DMS79 treated with DMSO at 0.1 percent for 48 hours (cell line): ENCODE results near the gene CSNK1A1.
A peak's percentile ranks its signal among the peaks of the same experiment; 100 is the strongest.
"Not testable (repeated sequence)": the region's sequence is repeated elsewhere in the genome, so short reads cannot be mapped to it uniquely, and the experiment has no call there.

Experiments
- DNase-seq: peaks from one replicate; lab custom pipeline; 2025; lab: John Stamatoyannopoulos, UW

CSNK1A1 gene

DNA sequence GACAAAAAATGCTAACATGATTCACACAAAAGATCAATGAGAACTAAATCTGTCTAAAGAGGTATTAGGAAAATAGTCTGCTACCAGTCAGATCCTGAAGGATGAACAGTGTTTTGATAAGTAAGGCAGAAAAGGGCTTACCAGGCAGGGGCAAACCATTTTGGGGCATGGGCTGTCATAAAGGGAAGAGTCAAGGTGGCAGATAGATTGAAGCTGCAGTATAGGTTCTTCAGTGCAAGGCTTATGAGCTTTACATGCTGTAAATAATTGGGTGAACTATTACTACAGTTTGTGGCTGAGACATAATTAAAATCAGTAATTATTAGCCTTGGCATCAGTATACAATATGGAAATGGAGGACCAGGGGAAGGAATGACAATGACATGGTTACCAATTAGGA is 21.8 kb downstream of the CSNK1A1 start:
- no peak for DNase-seq

DNA sequence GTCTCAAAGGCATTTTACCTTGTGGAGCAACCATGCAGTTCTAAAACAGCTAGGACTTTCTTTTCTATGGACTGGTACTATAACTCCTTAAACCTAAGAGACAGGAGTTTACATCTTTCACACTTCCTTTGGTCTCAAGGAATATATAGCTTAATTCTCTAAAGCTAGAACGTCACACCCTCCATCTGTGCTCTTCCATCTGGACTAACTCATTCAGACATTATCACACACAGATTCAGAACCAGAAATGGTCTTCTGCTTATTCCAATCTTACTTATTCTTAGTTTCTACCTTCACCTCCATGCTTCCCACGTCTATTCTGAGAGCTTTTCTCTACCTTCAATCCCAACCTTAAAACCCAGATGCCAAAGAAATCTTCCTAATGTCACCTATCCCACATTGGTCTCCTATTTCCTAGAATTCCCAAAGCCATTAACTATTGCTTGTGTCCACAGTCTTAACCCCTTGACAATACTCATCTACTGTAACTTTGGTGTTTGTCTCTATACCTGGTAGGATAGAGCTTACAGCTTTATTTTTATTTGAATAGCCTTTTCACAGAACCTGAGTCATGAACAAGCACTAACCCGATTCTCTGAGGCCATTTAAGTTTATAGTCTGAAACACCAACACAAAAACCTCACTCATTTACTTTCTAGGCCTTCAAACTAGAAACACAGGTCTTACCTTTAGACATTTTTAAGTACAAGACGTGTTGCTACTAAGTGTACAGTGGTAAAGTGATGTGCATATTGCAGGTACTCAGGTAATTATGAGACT is 22.8 kb downstream of the CSNK1A1 start:
- DNase-seq: no peak

- DNase-seq: no peak
These were observed 24.2 kb downstream of the CSNK1A1 start for GRCh38 chr5:149526845-149527590.

GRCh38 chr5:149521739-149522685 is 29.2 kb downstream of the CSNK1A1 start:
- no peak for DNase-seq

DNA sequence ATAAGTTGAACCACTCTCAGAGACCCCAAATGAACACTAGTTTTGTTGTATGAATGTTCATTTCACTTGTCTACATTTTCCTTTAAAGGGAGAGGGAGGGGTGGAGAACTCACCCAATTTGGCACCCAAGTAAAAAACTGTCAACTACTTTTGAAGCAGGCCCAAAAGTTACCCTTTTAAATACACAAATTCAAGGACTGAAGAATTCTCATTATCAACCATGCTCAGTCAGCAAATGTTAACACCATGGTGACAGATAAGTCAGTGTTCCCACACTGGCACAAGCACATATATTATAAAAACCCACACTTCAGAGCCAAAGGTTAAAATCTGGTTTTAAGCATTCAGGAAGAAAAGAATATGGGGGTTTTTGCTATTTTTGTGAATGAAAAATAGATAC is 31.6 kb downstream of the CSNK1A1 start:
- DNase-seq: no peak

DNA sequence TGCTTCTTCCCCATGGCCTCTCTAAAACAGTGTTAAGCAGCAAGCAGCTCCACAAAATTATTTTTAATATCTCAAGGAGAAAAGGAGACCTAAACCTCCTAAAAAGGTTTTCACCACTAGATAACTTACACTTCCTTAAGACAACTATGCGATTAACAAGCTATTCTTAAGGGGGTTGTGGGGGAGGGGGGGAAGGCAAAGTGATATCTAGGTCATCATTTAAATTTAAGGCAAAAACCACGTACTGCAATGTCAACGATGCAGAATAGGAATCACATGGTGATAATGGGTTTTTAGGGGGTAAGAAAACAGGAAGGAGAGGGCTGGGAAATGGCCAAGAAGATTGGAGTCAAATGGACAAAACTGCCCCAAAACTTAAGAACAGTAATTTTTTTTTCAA is 32.6 kb downstream of the CSNK1A1 start:
- DNase-seq: no peak

GRCh38 chr5:149517461-149518122 is 33.6 kb downstream of the CSNK1A1 start:
- DNase-seq: no peak

DNA sequence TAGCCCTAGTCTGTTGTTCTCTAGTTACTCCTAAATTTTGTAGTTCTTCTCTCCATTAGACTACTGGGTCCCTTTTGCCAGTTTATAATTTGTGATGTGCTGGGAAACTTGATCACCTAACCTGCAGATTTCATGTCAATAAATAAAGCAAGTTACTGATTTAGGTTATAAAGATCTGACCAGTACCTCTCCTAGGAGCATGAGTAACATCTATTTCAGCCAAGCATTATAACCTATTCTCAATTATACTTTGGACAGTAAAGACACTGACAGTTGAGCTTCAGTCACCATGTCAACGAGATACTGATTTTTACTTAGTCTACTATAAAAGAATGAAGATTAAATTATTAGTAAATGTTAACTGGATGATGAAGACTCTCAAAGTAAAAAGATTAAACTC is 36.7 kb downstream of the CSNK1A1 start:
- no peak for DNase-seq

GRCh38 chr5:149513372-149513947 is 37.8 kb downstream of the CSNK1A1 start:
- not testable (repeated sequence) for DNase-seq

DNA sequence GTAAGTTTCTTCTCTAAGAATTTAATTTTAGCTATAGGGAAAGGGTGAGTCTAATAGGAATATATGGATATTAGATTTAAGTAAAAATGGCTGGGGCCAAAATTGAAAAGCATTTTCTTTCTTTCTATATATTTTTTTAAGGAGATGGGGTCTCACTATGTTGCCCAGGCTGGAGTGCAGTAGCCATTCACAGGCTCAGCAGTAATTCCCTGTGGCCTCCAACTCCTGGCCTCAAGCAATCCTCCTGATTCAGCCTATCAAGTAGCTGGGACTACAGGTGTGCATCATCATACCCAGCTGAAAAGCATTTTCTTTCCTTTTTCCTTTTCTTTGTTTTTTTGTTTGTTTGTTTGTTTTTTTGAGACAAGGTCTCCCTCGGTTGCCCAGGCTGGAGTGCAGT is 41.1 kb downstream of the CSNK1A1 start:
- DNase-seq: no peak

GRCh38 chr5:149504677-149505076 is 46.6 kb downstream of the CSNK1A1 start:
- no peak for DNase-seq

DNA sequence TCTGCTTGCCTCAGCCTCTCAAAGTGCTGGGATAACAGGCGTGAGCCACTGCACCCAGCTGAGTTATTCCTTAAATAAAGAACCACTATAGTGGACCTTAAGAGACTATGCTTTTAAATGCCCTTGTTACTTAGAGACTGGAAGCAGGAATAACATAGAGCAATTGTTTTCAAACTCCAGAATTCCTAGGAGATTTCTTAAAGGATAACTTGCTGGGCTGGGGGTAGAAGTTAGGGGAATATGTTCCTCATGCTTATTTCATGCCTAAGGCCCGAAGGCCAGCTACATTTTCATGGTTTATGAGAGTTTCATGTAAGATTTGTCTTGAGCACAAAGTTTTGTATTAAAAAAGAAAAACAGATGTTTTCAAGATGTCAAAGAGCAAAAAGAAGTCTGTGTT is 48.2 kb downstream of the CSNK1A1 start:
- no peak for DNase-seq

DNA sequence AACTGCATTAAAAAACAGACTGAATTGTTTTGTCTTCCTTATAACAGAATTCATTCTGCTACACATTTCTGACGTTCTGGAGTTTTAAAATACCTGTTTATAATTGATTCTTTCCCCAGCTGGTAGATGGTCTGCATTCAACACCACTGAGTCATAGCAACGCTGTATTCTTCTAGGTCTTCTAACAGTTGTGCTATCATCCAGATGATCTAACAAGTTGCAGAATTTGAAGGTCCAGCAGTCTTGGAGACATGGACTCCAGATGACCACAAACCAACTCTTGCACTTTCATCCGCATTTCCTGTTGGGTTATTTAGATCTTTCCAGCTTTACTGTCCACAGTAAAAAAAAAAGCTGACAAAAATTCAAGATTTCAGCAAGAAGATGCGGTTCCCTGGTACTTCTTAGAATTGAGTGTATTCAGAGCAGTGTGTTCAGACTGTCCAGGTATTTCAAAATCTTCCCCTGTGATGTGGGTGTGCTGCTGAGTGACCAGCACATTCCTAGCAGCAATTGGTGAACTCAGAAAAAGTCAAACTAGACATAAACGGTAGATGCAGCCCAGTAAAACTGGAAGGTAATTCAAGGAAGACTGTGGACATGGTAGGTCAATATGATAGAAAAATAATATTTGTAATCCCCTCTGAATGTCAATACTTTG is 50.2 kb downstream of the CSNK1A1 start:
- DNase-seq: no peak

DNA sequence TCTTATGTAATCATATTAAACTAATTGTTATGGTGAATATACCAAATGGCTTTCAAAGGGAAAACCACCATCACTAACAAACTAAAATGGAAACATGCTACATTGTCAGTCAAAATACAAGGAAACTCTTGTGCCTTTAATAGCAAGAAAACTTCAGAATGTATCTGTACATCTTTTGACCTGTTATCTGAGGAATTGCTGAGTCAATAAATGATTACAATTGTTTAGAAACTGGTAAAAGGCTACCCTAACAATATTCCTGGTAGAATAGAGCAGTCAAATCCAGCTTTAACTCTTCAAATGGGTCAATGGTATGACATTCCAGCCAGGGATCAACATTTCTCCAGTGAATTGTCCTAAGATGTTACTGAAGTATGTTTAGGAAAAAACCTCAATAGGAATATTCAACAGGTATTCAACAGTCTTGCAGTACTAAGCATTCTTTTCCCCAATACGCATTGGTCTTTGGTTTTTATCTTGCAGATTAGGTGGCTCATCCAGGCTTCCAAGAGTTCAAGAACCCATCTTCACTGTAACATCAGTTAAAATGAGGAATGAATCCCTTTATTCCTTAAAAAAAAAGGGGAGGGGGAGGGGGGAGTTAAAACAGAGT is 52.4 kb downstream of the CSNK1A1 start:
- no peak for DNase-seq

DNA sequence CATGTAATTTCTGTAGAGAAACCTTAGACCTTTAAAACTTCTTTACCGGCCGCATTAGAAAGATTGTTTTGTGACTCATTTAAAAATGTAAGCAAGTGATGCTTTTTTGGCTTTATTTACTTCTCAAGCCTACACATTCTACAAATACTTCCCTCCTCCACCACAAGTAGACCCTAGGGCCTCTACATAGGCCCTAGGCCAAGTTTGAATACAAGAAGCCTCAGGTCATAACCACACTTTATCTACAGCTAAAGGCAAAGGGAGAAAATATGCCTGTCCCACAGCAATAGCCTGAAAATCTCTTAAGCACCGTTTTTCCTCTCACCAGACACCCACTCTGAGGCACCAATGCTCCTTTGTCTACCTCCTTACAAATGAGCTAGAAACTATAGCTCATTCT is 53.9 kb downstream of the CSNK1A1 start:
- DNase-seq: no peak

DNA sequence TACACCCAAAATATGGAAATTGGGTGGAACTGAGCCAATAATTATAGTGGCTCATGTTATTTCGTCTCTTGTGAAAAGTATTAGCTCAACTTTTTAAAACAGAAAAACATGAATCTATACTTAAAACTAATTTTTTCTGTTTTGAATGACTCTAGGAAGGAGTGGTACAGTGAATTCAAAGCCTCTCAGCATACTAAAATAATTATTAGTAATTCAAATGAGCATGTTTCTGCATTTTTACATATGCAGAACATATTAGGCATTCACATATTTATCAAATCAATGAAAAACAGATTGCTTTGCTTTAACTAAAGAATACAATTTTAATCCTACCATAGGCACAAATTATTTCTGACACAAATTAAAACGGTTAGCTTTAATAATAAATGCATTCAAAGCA is 54.3 kb downstream of the CSNK1A1 start:
- no peak for DNase-seq

DNA sequence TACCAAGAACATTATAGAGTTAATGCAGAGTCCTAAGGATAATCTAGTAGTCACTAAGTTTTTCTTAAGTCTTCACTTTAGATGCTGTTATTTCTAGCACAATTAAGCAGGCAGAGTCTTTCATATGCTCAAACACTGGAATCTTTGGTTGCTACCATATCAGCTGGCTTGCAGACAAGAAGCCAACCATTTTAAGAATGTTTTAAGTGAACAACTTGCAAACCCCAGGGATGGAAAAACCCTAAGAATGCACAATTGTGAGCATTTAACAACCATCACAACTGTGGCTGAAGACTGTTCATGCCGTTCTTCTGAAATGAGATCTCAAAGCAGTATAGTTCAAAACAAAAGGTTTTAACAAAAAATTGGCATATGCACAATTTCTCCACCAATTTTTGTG is 55.1 kb downstream of the CSNK1A1 start:
- DNase-seq: no peak

DNA sequence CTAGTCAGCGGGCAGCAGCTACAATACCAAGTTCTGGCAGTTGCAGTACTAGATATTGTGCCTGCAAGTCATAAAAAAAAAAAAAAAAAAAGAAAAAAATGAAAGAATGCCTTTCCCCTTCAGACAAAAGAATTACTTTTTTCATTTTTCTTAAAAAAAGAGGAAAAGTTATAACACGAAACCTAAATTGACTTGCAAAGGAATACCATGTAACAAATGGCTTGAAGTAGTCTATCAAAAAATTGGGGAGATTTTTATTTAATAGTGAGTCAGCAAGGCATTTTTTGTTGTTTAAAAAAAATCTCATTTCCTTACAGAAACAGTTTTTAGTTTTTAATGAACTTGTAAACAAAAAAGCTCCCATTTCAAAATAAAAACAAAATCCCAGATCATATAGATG is 55.6 kb downstream of the CSNK1A1 start:
- DNase-seq: no peak

GRCh38 chr5:149493316-149493715 is 57.9 kb downstream of the CSNK1A1 start:
- peak; percentile 5 for DNase-seq

DNA sequence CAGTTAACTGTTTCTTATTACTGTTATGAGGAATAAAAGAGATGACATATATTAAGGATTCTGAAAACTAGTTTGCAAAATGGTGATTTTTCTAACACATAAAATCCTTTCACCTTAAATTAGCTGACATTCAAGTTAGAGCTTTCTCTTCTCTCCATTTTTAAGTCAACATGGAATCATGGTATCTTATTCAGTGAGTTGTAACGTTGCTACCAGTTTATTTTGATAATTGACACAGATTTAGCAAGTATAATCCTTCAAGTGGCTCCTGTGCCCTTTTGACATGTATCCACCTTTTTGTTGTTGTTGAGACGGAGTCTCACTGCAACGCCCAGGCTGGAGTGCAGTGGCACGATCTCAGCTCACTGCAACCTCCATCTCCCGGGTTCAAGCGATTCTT is 58.5 kb downstream of the CSNK1A1 start:
- no peak for DNase-seq
